Neural progenitor cell (in vitro differentiated cells): ENCODE measurements around the gene LRRD1.

Experiments used
- EZH2 ChIP-seq: fragments of 200-600 bp; sonication (generic); IDR thresholded peaks from 2 replicates; pipeline ENCODE4 v1.6.1; 2017; ENCODE audit warnings: antibody characterized with exemption, mild to moderate bottlenecking, moderate library complexity
- EZH2phosphoT487 ChIP-seq: fragments of 200-600 bp; sonication (generic); IDR thresholded peaks from 2 replicates; pipeline ENCODE4 v1.6.1; 2017; ENCODE audit warnings: antibody characterized with exemption
- TF ChIP-seq, protein P1 (sequence below): fragments of 200-600 bp; sonication (generic); IDR thresholded peaks from 2 replicates; pipeline ENCODE4 v1.5.1; 2017; ENCODE audit warnings: antibody characterized with exemption, mild to moderate bottlenecking

DNA sequence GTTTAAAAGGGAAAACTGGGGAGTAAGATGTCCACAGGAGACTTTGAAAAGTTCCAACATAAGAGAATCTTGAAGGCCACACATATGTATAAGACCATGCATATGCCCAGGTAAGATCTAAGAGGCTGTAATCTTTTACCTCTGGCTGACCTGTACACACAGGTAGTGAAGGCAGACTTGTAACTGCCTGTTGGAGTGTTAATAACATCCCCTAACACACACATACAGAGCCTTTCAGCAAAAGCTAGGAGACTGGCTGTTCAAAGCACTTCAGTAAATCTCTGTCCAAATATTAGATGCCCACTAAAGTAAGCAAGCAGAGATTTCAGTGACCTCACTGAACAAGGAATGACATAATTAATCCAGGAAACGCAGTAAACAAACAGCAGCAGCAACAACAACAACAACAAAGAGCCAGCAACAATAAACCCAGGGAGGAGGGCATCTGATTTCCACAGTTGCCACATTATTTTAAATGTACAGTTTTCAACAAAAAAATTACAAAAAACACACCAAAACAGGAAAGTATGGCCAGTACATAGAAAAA lies 59.7 kb downstream of the LRRD1 start:
- TF ChIP-seq, protein P1, sequence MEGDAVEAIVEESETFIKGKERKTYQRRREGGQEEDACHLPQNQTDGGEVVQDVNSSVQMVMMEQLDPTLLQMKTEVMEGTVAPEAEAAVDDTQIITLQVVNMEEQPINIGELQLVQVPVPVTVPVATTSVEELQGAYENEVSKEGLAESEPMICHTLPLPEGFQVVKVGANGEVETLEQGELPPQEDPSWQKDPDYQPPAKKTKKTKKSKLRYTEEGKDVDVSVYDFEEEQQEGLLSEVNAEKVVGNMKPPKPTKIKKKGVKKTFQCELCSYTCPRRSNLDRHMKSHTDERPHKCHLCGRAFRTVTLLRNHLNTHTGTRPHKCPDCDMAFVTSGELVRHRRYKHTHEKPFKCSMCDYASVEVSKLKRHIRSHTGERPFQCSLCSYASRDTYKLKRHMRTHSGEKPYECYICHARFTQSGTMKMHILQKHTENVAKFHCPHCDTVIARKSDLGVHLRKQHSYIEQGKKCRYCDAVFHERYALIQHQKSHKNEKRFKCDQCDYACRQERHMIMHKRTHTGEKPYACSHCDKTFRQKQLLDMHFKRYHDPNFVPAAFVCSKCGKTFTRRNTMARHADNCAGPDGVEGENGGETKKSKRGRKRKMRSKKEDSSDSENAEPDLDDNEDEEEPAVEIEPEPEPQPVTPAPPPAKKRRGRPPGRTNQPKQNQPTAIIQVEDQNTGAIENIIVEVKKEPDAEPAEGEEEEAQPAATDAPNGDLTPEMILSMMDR = no peak
- TF ChIP-seq EZH2phosphoT487 = no peak
- no peak for TF ChIP-seq EZH2
